SU-DHL-6 (cell line): ENCODE measurements around the gene CDX2.

Experiments
- CTCF ChIP-seq: fragments of 200-600 bp; sonication (generic); IDR thresholded peaks from one replicate; pipeline ENCODE4 v1.5.1; 2017; ENCODE audit warnings: antibody characterized with exemption, mild to moderate bottlenecking, low read length, moderate library complexity; ENCODE audit not compliant: insufficient read depth, poor library complexity, severe bottlenecking
- EZH2phosphoT487 ChIP-seq: fragments of 200-600 bp; sonication (generic), shearing (Covaris generic); conservative IDR thresholded peaks from 2 replicates; pipeline ENCODE4 v1.6.1; 2018; ENCODE audit warnings: mild to moderate bottlenecking, antibody characterized with exemption, low read length, moderate library complexity, mixed read lengths

- TF ChIP-seq CTCF (no peak), EZH2phosphoT487 (no peak)
These were observed 57.6 kb downstream of the CDX2 start for GRCh38 chr13:27911521-27911920.
